ENCODE results near the gene TRAPPC3.
"Not testable (repeated sequence)": the region's sequence is repeated elsewhere in the genome, so short reads cannot be mapped to it uniquely, and the experiment has no call there.

TRAPPC3 gene
- long read RNA-seq, donor 1, transcript TRAPPC3-204 (5 exons, 1,265 nt): major isoform, 35 of 41 reads
- long read RNA-seq, donor 1, partial matches to known transcripts: 0 of 41 reads
- long read RNA-seq, donor 1, other reads (novel, unspliced or antisense): 0 of 41 reads
- long read RNA-seq, donor 2, transcript TRAPPC3-204 (5 exons, 1,265 nt): major isoform, 22 of 23 reads
- long read RNA-seq, donor 2, partial matches to known transcripts: 0 of 23 reads
- long read RNA-seq, donor 2, other reads (novel, unspliced or antisense): 0 of 23 reads
- long read RNA-seq, donor 3, transcript TRAPPC3-204 (5 exons, 1,265 nt): major isoform, 7 of 10 reads
- long read RNA-seq, donor 3, partial matches to known transcripts: 0 of 10 reads
- long read RNA-seq, donor 3, other reads (novel, unspliced or antisense): 0 of 10 reads
- long read RNA-seq, donor 4, transcript TRAPPC3-204 (5 exons, 1,265 nt): major isoform, 28 of 53 reads
- long read RNA-seq, donor 4, partial matches to known transcripts: 20 of 53 reads
- long read RNA-seq, donor 4, other reads (novel, unspliced or antisense): 0 of 53 reads
- long read RNA-seq, donor 5, transcript TRAPPC3-204 (5 exons, 1,265 nt): major isoform, 28 of 136 reads
- long read RNA-seq, donor 5, partial matches to known transcripts: 101 of 136 reads
- long read RNA-seq, donor 5, other reads (novel, unspliced or antisense): 0 of 136 reads
- long read RNA-seq, donor 6, transcript TRAPPC3-204 (5 exons, 1,265 nt): major isoform, 32 of 33 reads
- long read RNA-seq, donor 6, partial matches to known transcripts: 0 of 33 reads
- long read RNA-seq, donor 6, other reads (novel, unspliced or antisense): 0 of 33 reads
- long read RNA-seq, donor 7, transcript TRAPPC3-204 (5 exons, 1,265 nt): major isoform, 37 of 120 reads
- long read RNA-seq, donor 7, partial matches to known transcripts: 81 of 120 reads
- long read RNA-seq, donor 7, other reads (novel, unspliced or antisense): 0 of 120 reads
- long read RNA-seq, donor 8, transcript TRAPPC3-204 (5 exons, 1,265 nt): major isoform, 38 of 41 reads
- long read RNA-seq, donor 8, partial matches to known transcripts: 0 of 41 reads
- long read RNA-seq, donor 8, other reads (novel, unspliced or antisense): 0 of 41 reads

DNA sequence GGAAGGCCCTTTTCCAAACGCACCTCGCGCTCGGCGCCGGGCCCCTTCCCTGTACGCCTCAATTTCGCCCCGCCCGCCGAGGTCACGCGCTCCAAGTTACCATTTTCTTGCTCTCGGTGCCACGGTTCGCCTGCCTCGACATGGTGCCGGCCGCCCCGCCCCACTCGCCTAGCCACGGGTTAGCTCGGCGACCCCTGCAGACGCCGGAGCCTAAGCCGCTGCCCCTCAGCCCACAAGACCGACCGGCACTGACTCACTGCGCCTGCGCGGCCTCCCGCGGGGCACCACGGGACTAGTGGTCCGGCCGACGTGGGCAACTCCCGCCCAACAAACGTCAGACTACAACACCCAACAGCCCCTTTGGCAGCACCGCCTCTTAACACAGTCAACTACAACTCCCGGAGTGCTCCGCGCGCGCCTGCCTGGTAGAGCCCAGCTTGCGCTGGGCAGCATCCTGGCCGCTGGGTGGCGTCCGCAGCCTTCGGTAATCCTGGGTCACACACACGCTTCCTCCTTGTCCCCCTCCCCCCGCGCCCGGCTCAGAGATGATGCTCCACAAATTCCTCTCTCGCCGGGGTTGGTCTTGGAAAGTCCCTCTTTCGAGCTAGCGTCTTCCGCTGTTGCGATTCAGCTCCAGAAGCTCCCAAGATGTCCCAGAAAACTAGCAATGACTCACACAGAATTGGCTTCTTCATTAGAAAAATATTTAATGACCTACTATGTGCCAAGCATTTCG lies at the start of gene TRAPPC3:
Gene TRAPPC3, minus strand, starts transcription at position 250 of the 736 bp plus-strand sequence. Its CDS starts 108 bp downstream, at position 142.
- DNase-seq: peak; percentile 93

DNA sequence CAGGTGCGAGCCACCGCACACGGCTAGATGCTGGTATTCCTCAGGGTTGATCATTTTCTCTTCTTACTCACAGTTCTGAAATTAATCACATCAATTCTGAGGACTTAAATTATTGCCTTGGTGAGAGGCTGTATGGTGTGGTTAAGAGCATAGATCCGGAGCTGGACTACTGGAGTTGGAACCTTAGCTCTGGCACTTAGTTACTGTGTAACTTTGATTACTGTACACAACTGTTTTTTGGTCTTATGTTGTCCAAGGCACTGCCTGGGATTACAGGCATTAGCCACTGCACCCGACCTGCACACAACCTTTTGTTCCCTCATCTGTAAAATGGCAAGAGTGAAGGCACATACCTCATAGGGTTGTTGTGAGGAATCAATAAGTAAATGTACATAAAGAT lies 49.4 kb upstream of the TRAPPC3 start:
- DNase-seq: no peak

DNA sequence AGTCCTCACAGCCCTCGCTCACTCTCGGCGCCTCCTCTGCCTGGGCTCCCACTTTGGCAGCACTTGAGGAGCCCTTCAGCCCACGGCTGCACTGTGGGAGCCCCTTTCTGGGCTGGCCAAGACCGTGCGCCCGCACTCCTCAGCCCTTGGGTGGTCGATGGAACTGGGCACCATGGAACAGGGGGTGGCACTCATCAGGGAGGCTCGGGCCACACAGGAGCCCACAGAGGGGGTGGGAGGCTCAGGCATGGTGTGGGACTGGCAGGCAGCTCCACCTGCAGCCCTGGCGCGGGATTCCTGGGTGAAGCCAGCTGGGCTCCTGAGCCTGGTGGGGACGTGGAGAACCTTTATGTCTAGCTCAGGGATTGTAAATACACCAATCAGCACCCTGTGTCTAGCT lies 47.5 kb upstream of the TRAPPC3 start:
- DNase-seq: not testable (repeated sequence)

DNA sequence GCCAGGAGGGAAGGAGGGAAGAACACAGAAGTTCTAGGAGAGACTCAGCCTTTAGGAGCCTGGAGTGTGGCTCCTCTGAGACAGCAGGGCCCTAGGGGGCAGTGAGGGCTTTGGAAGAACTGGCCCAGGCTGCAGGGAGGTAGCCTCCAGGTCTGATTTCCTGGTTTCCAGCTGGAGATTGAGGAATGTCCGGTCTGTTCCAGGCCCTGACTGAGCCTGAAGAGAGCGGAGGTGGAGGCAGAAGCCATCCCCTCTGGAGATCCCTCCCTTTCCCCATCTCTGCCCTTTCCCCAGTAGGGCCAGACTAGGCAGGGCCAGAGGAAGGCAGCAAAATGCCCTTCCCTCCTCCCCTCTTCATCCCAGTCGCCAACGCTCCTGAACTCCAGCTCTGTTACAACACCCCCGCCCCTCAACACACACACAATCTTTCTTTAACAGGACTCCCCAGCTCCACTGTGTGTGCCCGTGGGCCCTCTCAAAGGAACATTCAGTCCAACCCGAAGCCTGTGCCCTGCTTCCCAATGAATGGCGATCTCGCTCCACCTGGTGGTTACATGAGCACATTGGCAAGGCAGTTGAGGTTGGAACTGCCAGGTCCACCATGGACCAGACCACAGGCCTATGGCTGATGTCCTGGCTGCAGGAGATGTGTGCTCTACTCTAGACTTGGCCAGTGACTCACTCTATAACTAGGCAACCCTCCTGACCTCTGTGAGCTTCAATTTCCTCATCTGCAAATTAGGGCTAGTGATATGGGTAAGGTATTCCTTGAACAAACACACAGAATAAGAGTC lies 38.7 kb upstream of the TRAPPC3 start:
- peak; percentile 66 for DNase-seq

DNA sequence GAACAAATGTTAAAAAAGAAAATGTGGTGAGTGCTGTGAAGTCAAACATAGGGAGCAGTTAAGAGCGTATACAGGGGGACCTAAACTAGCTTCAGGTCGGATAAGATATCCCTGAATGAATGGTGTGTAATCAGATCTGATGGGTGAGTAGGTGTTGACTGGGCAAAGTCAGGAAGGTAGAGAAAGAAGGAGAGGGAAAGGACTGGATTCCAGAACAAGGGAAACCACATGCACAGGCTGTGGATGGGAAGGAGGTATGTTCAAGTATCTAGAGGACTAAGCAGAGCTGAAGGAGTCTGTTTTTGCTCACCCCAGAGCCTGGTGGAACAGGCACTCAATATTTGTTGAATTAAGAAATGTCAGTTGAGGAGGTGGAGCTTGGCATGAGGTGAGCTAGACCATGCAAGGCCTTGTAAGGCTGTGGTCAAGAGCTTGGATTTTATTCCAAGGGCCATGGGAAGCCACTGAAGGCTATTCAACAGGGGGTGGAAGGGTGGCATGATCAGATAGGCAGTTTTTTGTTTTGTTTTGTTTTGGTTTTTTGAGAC lies 34.1 kb upstream of the TRAPPC3 start:
- DNase-seq: no peak

DNA sequence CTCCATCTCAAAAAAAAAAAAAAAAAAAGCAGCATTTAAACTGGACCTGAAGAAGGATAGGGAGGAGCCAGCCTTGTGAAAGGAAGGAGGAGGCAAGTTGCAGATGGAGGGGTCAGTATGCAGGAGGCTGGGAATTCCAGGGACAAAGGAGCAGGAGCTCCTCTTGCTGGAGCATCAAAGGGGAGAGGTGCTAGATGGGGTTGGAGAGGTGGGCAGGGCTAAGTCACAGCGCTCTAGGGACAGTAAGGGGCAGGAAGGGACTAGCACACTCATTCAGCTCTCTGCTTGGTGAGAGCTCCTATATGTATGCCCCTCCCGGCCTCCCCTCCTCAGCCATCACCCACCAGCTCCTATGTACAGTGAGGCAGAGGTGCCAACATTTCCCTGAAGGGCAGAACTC lies 33.4 kb upstream of the TRAPPC3 start:
- no peak for DNase-seq

DNA sequence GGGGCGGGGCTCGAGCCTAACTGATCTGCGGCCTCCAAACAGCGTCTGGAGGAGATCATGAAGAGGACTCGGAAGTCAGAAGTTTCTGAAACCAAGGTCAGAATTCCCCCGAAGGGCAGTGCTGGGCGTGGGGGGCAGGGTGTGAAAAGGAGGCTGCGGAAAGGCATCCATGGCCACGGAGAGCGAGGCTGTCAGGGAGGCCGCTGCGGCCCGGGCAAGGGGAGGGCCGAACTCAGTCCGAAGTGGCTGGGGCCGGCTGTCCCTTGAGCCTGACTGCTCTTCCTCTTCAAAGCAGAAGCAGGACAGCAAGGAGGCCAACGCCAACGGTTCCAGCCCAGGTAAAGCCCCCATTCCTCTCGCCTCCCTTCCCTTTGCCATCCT lies 29.9 kb upstream of the TRAPPC3 start:
- DNase-seq: no peak

DNA sequence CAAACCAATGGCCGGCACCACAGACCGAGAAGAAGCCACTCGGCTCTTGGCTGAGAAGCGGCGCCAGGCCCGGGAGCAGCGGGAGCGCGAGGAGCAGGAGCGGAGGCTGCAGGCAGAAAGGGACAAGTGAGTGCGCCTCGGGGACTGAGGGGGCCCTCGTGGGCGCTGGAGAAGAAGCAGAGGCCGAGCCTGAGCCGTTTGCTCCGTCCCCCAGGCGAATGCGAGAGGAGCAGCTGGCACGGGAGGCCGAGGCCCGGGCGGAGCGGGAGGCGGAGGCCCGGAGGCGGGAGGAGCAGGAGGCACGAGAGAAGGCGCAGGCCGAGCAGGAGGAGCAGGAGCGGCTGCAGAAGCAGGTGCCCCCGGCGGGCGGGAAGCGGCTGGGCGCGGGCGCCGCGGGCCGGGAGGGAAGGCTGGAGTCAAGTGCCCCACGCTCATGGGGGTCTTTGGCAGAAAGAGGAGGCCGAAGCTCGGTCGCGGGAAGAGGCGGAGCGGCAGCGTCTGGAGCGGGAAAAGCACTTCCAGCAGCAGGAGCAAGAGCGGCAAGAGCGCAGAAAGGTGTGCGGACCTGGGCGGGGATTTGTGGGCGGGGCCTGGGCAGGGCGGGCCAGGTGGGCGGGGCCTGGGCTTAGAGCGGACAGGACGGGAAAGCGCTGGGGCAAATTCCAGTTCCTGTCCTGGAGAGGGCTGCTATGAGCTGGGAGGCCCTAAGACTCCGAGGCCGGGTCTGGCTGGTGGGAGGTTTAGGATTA lies 29.4 kb upstream of the TRAPPC3 start:
- DNase-seq: peak; percentile 72

DNA sequence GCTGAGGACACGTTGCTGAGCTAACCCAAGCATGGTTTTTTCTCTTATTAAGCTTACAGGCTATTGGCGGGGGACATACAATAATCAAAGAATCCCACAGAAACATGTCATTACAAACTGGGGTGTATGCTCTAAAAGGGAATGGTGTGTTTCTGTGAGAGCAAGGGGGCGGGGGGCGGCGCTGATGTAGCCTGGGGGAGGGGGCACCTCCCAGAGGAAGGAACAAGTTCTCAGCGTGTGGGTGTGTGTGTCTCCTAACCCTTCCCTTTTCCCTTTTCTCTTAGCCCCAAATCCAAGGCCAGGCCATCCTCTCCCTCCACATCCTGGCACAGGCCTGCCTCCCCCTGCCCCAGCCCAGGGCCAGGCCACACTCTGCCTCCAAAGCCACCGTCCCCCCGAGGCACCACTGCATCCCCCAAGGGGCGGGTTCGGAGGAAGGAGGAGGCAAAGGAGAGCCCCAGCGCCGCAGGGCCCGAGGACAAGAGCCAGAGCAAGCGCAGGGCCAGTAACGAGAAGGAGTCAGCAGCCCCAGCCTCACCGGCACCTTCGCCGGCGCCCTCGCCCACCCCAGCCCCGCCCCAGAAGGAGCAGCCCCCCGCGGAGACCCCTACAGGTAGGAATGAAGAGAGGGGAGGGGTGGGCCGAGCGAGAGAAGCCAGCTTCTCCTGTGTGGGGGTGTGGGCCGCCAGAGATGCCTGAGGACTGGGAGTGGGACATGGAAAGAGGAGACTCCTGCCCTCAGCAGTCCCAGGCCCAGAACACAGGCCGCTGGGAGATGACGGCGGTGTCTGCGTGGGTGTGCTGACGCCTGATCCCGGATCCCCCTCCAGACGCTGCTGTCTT lies 28.5 kb upstream of the TRAPPC3 start:
- no peak for DNase-seq

DNA sequence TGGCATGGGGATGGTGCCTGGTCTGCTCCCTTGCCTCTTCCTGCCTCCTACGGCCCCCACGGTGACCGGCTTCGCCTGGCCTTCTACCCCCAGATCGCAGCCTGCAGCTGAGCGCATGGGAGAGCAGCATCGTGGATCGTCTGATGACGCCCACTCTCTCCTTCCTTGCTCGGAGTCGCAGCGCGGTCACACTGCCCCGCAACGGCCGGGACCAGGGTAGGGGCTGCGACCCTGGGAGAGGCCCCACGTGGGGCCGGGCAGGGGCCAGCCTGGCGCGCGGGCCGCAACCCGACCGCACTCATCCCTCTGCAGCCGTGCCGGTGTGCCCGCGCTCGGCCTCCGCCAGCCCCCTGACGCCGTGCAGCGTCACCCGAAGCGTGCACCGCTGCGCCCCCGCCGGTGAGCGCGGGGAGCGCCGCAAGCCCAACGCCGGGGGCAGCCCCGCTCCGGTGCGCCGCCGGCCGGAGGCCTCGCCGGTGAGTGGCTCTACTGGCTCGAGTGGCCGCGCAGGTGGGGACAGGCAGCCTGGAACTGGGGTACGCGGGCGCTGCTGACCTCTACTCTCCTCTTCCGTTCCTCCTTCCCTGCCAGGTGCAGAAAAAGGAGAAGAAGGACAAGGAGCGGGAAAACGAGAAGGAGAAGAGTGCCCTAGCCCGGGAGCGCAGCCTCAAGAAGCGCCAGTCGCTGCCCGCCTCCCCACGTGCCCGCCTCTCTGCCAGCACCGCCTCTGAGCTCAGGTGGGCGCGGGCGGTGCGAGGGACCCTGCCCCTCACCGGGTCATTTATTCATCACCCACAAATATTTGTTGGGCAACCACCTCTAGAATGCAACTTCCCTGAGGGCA lies 27.0 kb upstream of the TRAPPC3 start:
- DNase-seq: peak; percentile 61

DNA sequence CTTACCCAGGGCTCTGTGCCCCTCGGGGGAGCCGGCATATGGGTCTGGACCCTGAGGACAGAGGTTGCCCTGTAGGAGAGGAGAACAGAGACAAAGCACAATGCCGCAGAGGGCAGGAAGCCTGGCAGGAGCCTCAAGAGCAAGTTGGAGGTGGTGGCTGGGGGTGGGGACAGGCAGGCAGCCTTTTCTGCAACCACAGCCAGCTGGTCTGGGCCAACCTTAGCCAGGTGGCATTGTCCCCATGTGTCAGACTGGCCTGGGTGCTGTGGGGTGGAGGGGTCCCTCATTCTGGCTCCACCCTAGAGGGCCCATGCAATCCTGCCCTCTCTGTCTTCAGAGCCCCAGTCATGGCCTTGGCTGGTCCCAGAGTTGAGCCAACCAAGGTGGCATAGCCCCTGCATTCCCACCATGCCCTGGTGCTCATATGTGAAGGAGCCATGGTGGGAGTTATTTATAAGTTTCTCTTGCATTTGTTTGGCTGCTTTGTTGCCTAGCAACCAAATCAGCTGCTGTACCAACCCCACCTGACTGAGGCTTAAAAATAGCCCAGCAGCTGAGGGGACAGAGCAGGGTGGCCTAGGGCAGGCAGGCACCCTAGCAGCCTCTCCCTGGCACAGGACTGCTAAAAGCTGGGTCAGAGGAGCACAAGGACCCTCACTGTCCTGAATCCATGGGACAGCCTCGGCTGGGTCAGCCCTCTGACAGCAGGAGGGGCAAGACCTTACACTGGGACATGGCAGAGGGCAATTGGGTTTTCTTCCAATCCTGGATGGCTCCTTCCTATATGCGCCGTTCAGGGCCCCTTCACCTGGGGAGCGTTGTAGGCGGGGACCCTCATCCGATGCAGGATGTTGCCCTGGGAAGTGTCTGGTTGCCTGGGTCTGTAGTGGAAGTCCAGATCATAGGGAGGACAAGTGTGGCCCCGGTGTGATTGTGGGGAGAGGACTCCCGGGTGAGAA lies 26.1 kb upstream of the TRAPPC3 start:
- peak; percentile 28 for DNase-seq

DNA sequence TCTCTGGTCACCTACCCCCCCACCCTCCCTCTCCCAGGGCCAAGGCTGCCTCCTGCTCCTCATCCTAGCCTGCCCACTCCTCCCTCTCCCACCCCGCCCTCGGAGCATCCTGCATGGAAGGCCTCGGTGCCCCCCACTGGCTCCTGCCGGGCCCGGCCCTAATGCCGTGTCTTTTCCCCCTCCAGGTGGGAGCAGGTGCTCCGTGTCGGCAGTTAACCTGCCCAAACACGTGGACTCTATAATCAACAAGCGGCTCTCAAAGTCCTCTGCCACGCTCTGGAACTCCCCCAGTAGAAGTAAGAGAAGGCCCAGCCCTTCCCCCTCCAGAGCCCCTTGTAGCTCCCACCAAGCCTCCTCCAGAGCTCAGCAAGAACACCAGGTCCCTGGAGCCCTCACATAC lies 25.4 kb upstream of the TRAPPC3 start:
- DNase-seq: no peak

DNA sequence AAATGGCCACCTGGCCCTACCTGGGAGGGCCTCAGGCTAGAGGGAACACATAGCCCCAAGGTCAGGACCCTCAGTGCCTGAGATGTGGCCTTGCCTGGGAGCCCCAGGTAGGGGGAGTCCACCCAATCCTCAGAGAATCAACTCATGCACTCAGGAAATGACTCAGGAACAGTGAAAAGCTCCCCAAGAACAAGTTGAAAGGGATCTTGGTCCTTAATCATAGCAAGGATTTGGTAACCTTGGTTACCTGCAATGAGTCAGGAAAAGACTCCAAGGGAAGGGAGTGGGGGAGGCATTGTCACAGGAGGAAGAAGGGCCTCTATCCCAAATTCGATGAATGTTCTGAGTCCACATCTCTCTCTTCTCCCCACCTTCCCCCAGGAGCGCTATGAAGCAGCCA lies 23.7 kb upstream of the TRAPPC3 start:
- no peak for DNase-seq

DNA sequence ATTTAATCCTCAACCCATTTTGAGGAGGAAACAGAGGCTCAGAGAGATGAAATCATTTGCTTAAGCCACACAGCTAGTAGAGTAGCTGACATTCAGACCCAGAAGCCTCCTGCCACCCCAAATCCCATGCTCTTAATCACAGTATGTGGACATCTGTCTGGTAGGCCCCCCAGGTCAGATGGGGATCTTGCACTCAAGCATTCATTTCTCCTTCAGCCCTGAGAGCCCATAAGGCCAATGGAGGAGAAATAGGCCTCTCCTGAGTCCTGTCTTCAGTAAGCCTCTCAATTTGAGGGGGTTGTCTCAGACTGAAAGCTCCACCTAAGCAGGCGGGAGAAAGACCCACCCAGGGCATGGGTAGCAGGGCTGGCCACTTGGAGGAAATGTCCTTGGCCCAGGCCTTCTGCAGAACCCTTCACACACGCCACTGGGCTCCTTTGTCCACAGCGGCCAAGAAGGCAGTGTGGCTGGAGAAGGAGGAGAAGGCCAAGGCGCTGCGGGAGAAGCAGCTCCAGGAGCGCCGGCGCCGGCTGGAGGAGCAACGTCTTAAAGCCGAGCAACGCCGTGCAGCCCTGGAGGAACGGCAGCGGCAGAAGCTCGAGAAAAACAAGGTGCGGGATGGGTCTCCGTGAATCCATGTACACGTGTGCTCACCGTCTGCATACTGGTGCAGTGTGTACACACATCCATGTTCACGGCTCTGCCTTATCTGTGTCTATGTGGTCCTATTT lies 22.9 kb upstream of the TRAPPC3 start:
- DNase-seq: no peak

DNA sequence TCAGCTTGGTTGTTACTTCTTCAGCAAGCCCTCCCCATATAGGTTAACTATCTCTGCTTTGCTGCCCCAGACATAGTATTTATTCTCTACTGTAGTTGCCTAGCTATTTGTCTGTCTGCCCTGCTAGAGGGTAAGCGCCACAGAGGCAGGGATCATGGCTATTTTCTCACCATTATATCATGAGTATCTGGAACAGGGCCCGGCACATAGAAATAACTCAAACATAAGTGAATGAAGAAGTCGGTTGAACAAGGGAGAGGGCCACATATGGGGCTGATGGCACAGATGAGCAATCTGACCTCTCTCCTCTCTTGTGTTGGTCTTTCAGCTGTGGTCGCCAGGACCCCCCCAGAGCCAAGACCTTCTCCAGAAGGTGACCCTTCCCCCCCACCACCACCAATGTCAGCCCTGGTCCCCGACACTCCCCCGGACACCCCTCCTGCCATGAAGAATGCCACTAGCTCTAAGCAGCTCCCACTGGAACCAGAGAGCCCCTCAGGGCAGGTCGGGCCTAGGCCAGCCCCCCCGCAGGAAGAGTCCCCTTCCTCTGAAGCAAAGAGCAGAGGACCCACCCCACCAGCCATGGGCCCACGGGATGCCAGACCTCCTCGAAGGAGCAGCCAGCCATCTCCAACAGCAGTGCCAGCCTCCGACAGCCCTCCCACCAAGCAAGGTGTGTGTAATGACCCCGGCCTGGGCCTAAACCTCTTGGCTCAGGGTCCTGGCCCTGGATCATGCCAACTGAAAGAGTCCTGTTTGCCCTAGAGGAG lies 21.5 kb upstream of the TRAPPC3 start:
- no peak for DNase-seq

DNA sequence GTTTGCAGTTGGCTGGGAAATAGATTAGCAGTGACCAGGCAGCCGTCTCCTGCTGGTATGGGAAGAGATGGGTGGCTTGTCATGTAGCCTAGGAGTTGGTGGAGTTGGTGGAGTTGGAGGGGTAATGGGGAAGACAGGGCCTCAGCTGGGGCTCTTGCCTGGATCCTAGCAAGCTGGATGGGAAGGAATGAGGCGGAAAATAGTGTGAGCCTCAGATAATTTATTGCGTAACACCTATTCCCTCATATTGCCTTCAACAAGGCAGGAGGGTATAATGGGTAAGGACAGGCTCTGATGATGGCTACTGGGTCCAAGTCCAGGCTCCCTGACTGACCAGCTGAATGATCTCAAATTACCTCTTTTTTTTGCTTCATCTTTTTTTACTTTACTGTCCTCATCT lies 19.2 kb upstream of the TRAPPC3 start:
- DNase-seq: no peak
